ENCODE data around the gene SNUPN.
"Not testable (repeated sequence)": the region's sequence is repeated elsewhere in the genome, so short reads cannot be mapped to it uniquely, and the experiment has no call there.

Gene SNUPN

GRCh38 chr15:75578173-75578947 is 47.2 kb downstream of the SNUPN start:
- peak; percentile 27 for DNase-seq

- DNase-seq: no peak
These were observed 47.9 kb downstream of the SNUPN start for GRCh38 chr15:75577401-75578172.

- no peak for DNase-seq
These were observed 51.7 kb downstream of the SNUPN start for GRCh38 chr15:75573648-75574384.

GRCh38 chr15:75570126-75570845 is 55.2 kb downstream of the SNUPN start:
- DNase-seq: no peak

- no peak for DNase-seq
These were observed 60.2 kb downstream of the SNUPN start for GRCh38 chr15:75565062-75565970.

- DNase-seq: no peak
These were observed 63.6 kb downstream of the SNUPN start for GRCh38 chr15:75561888-75562287.

GRCh38 chr15:75559360-75559759 is 66.2 kb downstream of the SNUPN start:
- DNase-seq: not testable (repeated sequence)

- DNase-seq: not testable (repeated sequence)
These were observed 66.6 kb downstream of the SNUPN start for GRCh38 chr15:75558955-75559354.

- DNase-seq: no peak
These were observed 70.8 kb downstream of the SNUPN start for GRCh38 chr15:75554717-75555116.

- DNase-seq: no peak
These were observed 71.9 kb downstream of the SNUPN start for GRCh38 chr15:75553659-75554058.

- DNase-seq: no peak
These were observed 74.4 kb downstream of the SNUPN start for GRCh38 chr15:75551091-75551490.

All from activated naive CD4-positive, alpha-beta T cell treated with Interleukin-2 at 50 U/mL for 16 hours (primary cell).